ENCODE measurements around the gene MRS2. TPM values are rescaled to one million over a fixed set of nuclear protein-coding genes. Genes with fewer than 3 reads are reported as not detected.
A peak's percentile ranks its signal among the peaks of the same experiment; 100 is the strongest.

The MRS2 gene
- total RNA-seq, 2 donors from 2014 or later: 17.9 to 20.2 TPM

- Histone ChIP-seq H3K4me3 (no peak overlapping the region), H3K36me3 (peaks cover 3% of the 10 kb centered on the region), H3K4me1 (ENCODE audit: control insufficient read depth in 1 of 2, low read depth in 2 of 2) (peaks cover 9 to 46% of the 10 kb centered on the region in 2 donors), H3K27me3 (replicated peaks; ENCODE audit: insufficient read depth) (no peaks in the 10 kb centered on the region), H3K9me3 (no peaks in the 10 kb centered on the region), H3K27ac (no peak overlapping the region)
- ATAC-seq (ENCODE audit: insufficient number of reproducible peaks, low FRiP score, low read depth): no peak
- TF ChIP-seq CTCF (IDR thresholded peaks at IDR 0.05): no peak
- DNase-seq (ENCODE audit: low spot score): no peak
These were observed 61.7 kb downstream of the MRS2 start for GRCh38 chr6:24464253-24465038.

GRCh38 chr6:24469811-24470210 is 67.1 kb downstream of the MRS2 start:
- Histone ChIP-seq H3K4me1 (ENCODE audit: control insufficient read depth in 1 of 2, low read depth in 2 of 2) (peaks cover 13 to 49% of the 10 kb centered on the region in 2 donors), H3K36me3 (no peaks in the 10 kb centered on the region), H3K27me3 (replicated peaks; ENCODE audit: insufficient read depth) (no peaks in the 10 kb centered on the region), H3K27ac (peak overlapping the region in 1 of 2 donors; percentile 67), H3K9me3 (no peaks in the 10 kb centered on the region), H3K4me3 (peak overlapping the region; percentile 54)
- DNase-seq (ENCODE audit: low spot score) (no peak), ATAC-seq (ENCODE audit: insufficient number of reproducible peaks, low FRiP score, low read depth) (peak; percentile 54)
- TF ChIP-seq CTCF (IDR thresholded peaks at IDR 0.05): no peak

- H3K27ac ChIP-seq: peak overlapping the region in 1 of 2 donors; percentile 67
These were observed 69.4 kb downstream of the MRS2 start for GRCh38 chr6:24472181-24472580.

More at GRCh38 chr6:24472181-24472580, 69.4 kb downstream of the MRS2 start:
- H3K4me3 ChIP-seq: no peak overlapping the region
- no peak for ATAC-seq (ENCODE audit: insufficient number of reproducible peaks, low FRiP score, low read depth)
- no peak for DNase-seq (ENCODE audit: low spot score)
- no peak for TF ChIP-seq CTCF (IDR thresholded peaks at IDR 0.05)
- no peaks in the 10 kb centered on the region for H3K9me3 ChIP-seq
- H3K36me3 ChIP-seq: no peaks in the 10 kb centered on the region
- peaks cover 11 to 33% of the 10 kb centered on the region in 2 donors for H3K4me1 ChIP-seq (ENCODE audit: control insufficient read depth in 1 of 2, low read depth in 2 of 2)
- H3K27me3 ChIP-seq (replicated peaks; ENCODE audit: insufficient read depth): no peaks in the 10 kb centered on the region

Other genes starting within 250 kb of the MRS2 start
- not detected for gene DCDC2, start 44.9 kb upstream of the MRS2 start, total RNA-seq
- 10 to 100 TPM; 22.3 to 30.3 TPM for gene GPLD1, start 86.6 kb downstream of the MRS2 start, total RNA-seq
- 1 to 10 TPM; 4.6 to 6.2 TPM for gene ALDH5A1, start 92.0 kb downstream of the MRS2 start, total RNA-seq
- gene KIAA0319, start 243.3 kb downstream of the MRS2 start, total RNA-seq: not detected